Liver (tissue), 3 donors: ENCODE measurements around the gene SIGLEC9.

Experiments
- CTCF ChIP-seq: fragments of 150-350 bp; IDR thresholded peaks from 2 replicates; pipeline ENCODE4 v1.5.1; 2017; ENCODE audit warnings: improper control_type of control experiment, low read depth, low read length; ENCODE audit not compliant: missing input control
- GABPA ChIP-seq, 2 donors: IDR thresholded peaks in 1 of 2; conservative IDR thresholded peaks in 1 of 2; 2 replicates each; pipeline ENCODE4 v1.6.1; 2016; ENCODE audit warnings: antibody characterized with exemption in 2 of 2, mild to moderate bottlenecking in 1 of 2, moderate library complexity in 1 of 2
- MAX ChIP-seq: IDR thresholded peaks from 2 replicates; pipeline ENCODE4 v1.6.1; 2016; ENCODE audit warnings: antibody characterized with exemption
- REST ChIP-seq: IDR thresholded peaks from 2 replicates; pipeline ENCODE4 v1.6.1; 2016; ENCODE audit warnings: antibody characterized with exemption, mild to moderate bottlenecking
- TAF1 ChIP-seq: conservative IDR thresholded peaks from 2 replicates; pipeline ENCODE4 v1.6.1; 2016; ENCODE audit warnings: antibody characterized with exemption, mild to moderate bottlenecking
- YY1 ChIP-seq: IDR thresholded peaks from 2 replicates; pipeline ENCODE4 v1.6.1; 2016; ENCODE audit warnings: antibody characterized with exemption, mild to moderate bottlenecking
- donor health status: healthy.
- donor health status: healthy.

GRCh38 chr19:51144482-51145045, 19.9 kb downstream of the SIGLEC9 start:
- TF ChIP-seq CTCF = no peak
- no peak for TF ChIP-seq REST
- TF ChIP-seq TAF1 = no peak
- no peak for TF ChIP-seq YY1
- TF ChIP-seq MAX = no peak
- no peak for TF ChIP-seq GABPA (IDR thresholded peaks at IDR 0.05 in 1 of 2, conservative IDR thresholded peaks at IDR 0.05 in 1 of 2)
